H1 (cell line): ENCODE data around the gene CUL2. TPM values are rescaled to one million over a fixed set of nuclear protein-coding genes. Genes with fewer than 3 reads are reported as not detected.

Experiments used
- CTCF ChIA-PET: fragments of 300-600 bp; sonication (Branson Sonifier 250); formaldehyde crosslinking; loops from one replicate; lab custom pipeline; 2021; ENCODE audit not compliant: partially characterized antibody; lab: Charles Lee
- POLR2A ChIA-PET: fragments of 300-600 bp; sonication (Branson Sonifier 250); formaldehyde crosslinking; loops from one replicate; lab custom pipeline; 2021; ENCODE audit warnings: inconsistent platforms; ENCODE audit not compliant: partially characterized antibody; lab: Charles Lee
- DNase-seq, 2 experiments: peaks; one replicate each; pipeline versions ENCODE4 v3.0.0 to v3.0.0-alpha.2; 2010 to 2022; ENCODE audit warnings: low spot score in 2 of 2, low read depth in 1 of 2, mixed read lengths in 1 of 2
- FAIRE-seq: peaks from 2 replicates; lab custom pipeline; 2011; peaks lifted over from hg19 to GRCh38; lab: Jason Lieb, UNC
- H2AFZ ChIP-seq: 2 replicates; pipeline ENCODE4 v1.8.1; 2012; ENCODE audit warnings: low read length, inconsistent platforms
- H2AK5ac ChIP-seq: 2 replicates; pipeline ENCODE4 v1.6.1; 2013; ENCODE audit warnings: low read depth, low read length
- H2BK120ac ChIP-seq: replicated peaks from 2 replicates; pipeline ENCODE3; 2013; ENCODE audit warnings: low read depth, low read length, inconsistent platforms
- H2BK12ac ChIP-seq: 2 replicates; pipeline ENCODE4 v1.6.1; 2013; ENCODE audit warnings: low read depth, low read length
- H2BK15ac ChIP-seq: 2 replicates; pipeline ENCODE4 v1.6.1; 2013; ENCODE audit warnings: low read length
- H2BK20ac ChIP-seq: 2 replicates; pipeline ENCODE4 v1.6.1; 2013; ENCODE audit warnings: low read length
- H2BK5ac ChIP-seq: 2 replicates; pipeline ENCODE4 v1.6.1; 2013; ENCODE audit warnings: low read depth, low read length
- H3K14ac ChIP-seq: 2 replicates; pipeline ENCODE4 v1.6.1; 2013; ENCODE audit warnings: inconsistent platforms; ENCODE audit not compliant: insufficient read length
- H3K18ac ChIP-seq: 2 replicates; pipeline ENCODE4 v1.6.1; 2013; ENCODE audit warnings: low read length; ENCODE audit errors: extremely low read depth
- H3K23ac ChIP-seq: 2 replicates; pipeline ENCODE4 v1.6.1; 2013; ENCODE audit warnings: inconsistent platforms; ENCODE audit not compliant: insufficient read length
- H3K23me2 ChIP-seq: 2 replicates; pipeline ENCODE4 v1.6.1; 2013; ENCODE audit warnings: low read depth, low read length
- H3K27ac ChIP-seq: 2 replicates; pipeline ENCODE4 v1.6.1; 2011; ENCODE audit warnings: low read depth, low read length, inconsistent platforms
- H3K27me3 ChIP-seq, 4 experiments: replicated peaks in 1 of 4; 1 replicate in 1 of 4; 2 replicates in 3 of 4; pipeline versions ENCODE4 v1.6.1 to v1.8.1; 2011 to 2013; ENCODE audit warnings: low read length in 3 of 4, mild to moderate bottlenecking in 3 of 4, inconsistent platforms in 2 of 4, mixed read lengths in 2 of 4, moderate library complexity in 1 of 4; ENCODE audit not compliant: control insufficient read depth in 3 of 4, insufficient read depth in 3 of 4; ENCODE audit errors: extremely low read depth in 1 of 4
- H3K36me3 ChIP-seq, 4 experiments: 2 replicates each; pipeline versions ENCODE4 v1.6.1 to v1.8.1; 2011 to 2013; ENCODE audit warnings: mild to moderate bottlenecking in 4 of 4, low read length in 3 of 4, moderate library complexity in 2 of 4, control low read depth in 1 of 4, inconsistent platforms in 1 of 4; ENCODE audit not compliant: insufficient read depth in 4 of 4, control insufficient read depth in 2 of 4
- H3K4ac ChIP-seq: replicated peaks from 2 replicates; pipeline ENCODE3; 2013; ENCODE audit warnings: low read length, low read depth, mixed read lengths, inconsistent platforms; ENCODE audit not compliant: insufficient read length
- H3K4me1 ChIP-seq, 4 experiments: replicated peaks in 1 of 4; 1 replicate in 1 of 4; 2 replicates in 3 of 4; pipeline versions ENCODE4 v1.6.1 to v1.8.1; 2011 to 2013; ENCODE audit warnings: low read length in 3 of 4, inconsistent platforms in 2 of 4, mixed read lengths in 1 of 4; ENCODE audit not compliant: insufficient read depth in 4 of 4, control insufficient read depth in 3 of 4
- H3K4me2 ChIP-seq, 2 experiments: 2 replicates each; pipeline versions ENCODE4 v1.6.1 to v1.8.1; 2011 to 2013; ENCODE audit warnings: low read depth in 2 of 2, low read length in 2 of 2, control low read depth in 1 of 2, inconsistent platforms in 1 of 2, mild to moderate bottlenecking in 1 of 2; ENCODE audit not compliant: insufficient read depth in 1 of 2
- H3K4me3 ChIP-seq, 4 experiments: fragments of 200-600, 300-600 bp in 1 of 4; sonication (generic), shearing (Covaris generic), sonication (Bioruptor Twin) in 1 of 4; 2 replicates each; pipeline versions ENCODE4 v1.5.1 to v1.8.1; 2011 to 2016; ENCODE audit warnings: low read length in 4 of 4, low read depth in 3 of 4, control low read depth in 2 of 4, inconsistent platforms in 2 of 4, mild to moderate bottlenecking in 2 of 4, mixed read lengths in 1 of 4, moderate library complexity in 1 of 4; ENCODE audit not compliant: insufficient read depth in 2 of 4; ENCODE audit errors: extremely low read depth in 1 of 4
- H3K56ac ChIP-seq: replicated peaks from 2 replicates; pipeline ENCODE3; 2013; ENCODE audit warnings: low read depth, mild to moderate bottlenecking, mixed read lengths, low read length, inconsistent platforms; ENCODE audit not compliant: insufficient read length
- H3K79me1 ChIP-seq: 2 replicates; pipeline ENCODE4 v1.6.1; 2013; ENCODE audit warnings: low read depth, low read length, control low read depth
- H3K79me2 ChIP-seq, 2 experiments: 2 replicates each; pipeline versions ENCODE4 v1.6.1 to v1.8.1; 2012 to 2013; ENCODE audit warnings: low read length in 2 of 2, mild to moderate bottlenecking in 2 of 2, inconsistent platforms in 1 of 2; ENCODE audit not compliant: insufficient read depth in 2 of 2, control insufficient read depth in 1 of 2
- H3K9ac ChIP-seq, 4 experiments: replicated peaks in 1 of 4; 1 replicate in 1 of 4; 2 replicates in 3 of 4; pipeline versions ENCODE4 v1.6.1 to v1.8.1; 2011 to 2013; ENCODE audit warnings: low read depth in 3 of 4, low read length in 3 of 4, control low read depth in 2 of 4, mild to moderate bottlenecking in 2 of 4, moderate library complexity in 2 of 4, inconsistent platforms in 1 of 4; ENCODE audit errors: extremely low read depth in 1 of 4
- H3K9me3 ChIP-seq, 2 experiments: 2 replicates each; pipeline versions ENCODE4 v1.6.1 to v1.8.1; 2012 to 2013; ENCODE audit warnings: mild to moderate bottlenecking in 2 of 2, moderate library complexity in 2 of 2, control low read depth in 1 of 2, inconsistent platforms in 1 of 2, low read depth in 1 of 2, low read length in 1 of 2, mixed read lengths in 1 of 2; ENCODE audit not compliant: insufficient read depth in 2 of 2
- H4K20me1 ChIP-seq, 2 experiments: replicated peaks in 1 of 2; 2 replicates each; pipeline versions ENCODE3 to v1.8.1; 2011 to 2013; ENCODE audit warnings: inconsistent platforms in 2 of 2, low read length in 2 of 2, mild to moderate bottlenecking in 1 of 2; ENCODE audit not compliant: insufficient read depth in 2 of 2, control insufficient read depth in 1 of 2
- H4K5ac ChIP-seq: 2 replicates; pipeline ENCODE4 v1.6.1; 2013; ENCODE audit warnings: low read length, low read depth, mixed read lengths, inconsistent platforms; ENCODE audit not compliant: insufficient read length
- H4K8ac ChIP-seq: 2 replicates; pipeline ENCODE4 v1.8.0; 2013; ENCODE audit warnings: mild to moderate bottlenecking, moderate library complexity, low read length, inconsistent platforms; ENCODE audit not compliant: insufficient read depth; ENCODE audit errors: extremely low read depth
- H4K91ac ChIP-seq: replicated peaks from 2 replicates; pipeline ENCODE3; 2013; ENCODE audit warnings: low read length, mixed read lengths, inconsistent platforms; ENCODE audit not compliant: insufficient read length
- ASH2L ChIP-seq: fragments of 200-600, 300-600 bp; sonication (generic); IDR thresholded peaks from one replicate; pipeline ENCODE4 v1.7.1; 2017; ENCODE audit warnings: low read length
- CBX8 ChIP-seq: fragments of 300-800, 300-1000 bp; sonication (generic); IDR thresholded peaks from 2 replicates; pipeline ENCODE4 v1.7.1; 2016; ENCODE audit warnings: low read depth, low read length, borderline replicate concordance
- EGR1 ChIP-seq: IDR thresholded peaks from 2 replicates; pipeline ENCODE4 v1.6.1; 2011; ENCODE audit warnings: low read depth, low read length, borderline replicate concordance
- EZH2 ChIP-seq: fragments of 200-600 bp; sonication (generic); IDR thresholded peaks from 2 replicates; pipeline ENCODE4 v1.7.1; 2012; ENCODE audit warnings: low read depth, mild to moderate bottlenecking, moderate library complexity, low read length, inconsistent platforms; ENCODE audit not compliant: severe bottlenecking
- KDM1A ChIP-seq: fragments of 200-600, 300-600 bp; sonication (generic); IDR thresholded peaks from 2 replicates; pipeline ENCODE4 v1.7.1; 2016; ENCODE audit warnings: mild to moderate bottlenecking, low read length, borderline replicate concordance
- KDM4A ChIP-seq: IDR thresholded peaks from one replicate; pipeline ENCODE4 v1.7.1; 2012; ENCODE audit warnings: low read depth, mild to moderate bottlenecking, moderate library complexity, low read length, inconsistent platforms; ENCODE audit not compliant: severe bottlenecking
- POU5F1 ChIP-seq: IDR thresholded peaks from 2 replicates; pipeline ENCODE4 v1.6.1; 2011; ENCODE audit warnings: low read depth, mild to moderate bottlenecking, low read length, moderate library complexity
- RNF2 ChIP-seq: fragments of 200-900, 300-1000 bp; sonication (generic); IDR thresholded peaks from 2 replicates; pipeline ENCODE4 v1.7.1; 2016; ENCODE audit warnings: borderline replicate concordance, low read depth, mild to moderate bottlenecking, antibody characterized with exemption, low read length; ENCODE audit not compliant: poor library complexity, severe bottlenecking; ENCODE audit errors: missing control alignments
- WGBS, 2 experiments: shearing (Covaris generic) in 1 of 2; methylation state at CpG; one replicate each; pipeline versions ENCODE4 v1.1.6 to v1.1.7; 2013 to 2015; ENCODE audit warnings: low lambda C conversion rate in 2 of 2, mixed read lengths in 2 of 2, inconsistent platforms in 1 of 2, low coverage in 1 of 2, missing lambda C conversion rate in 1 of 2; ENCODE audit not compliant: insufficient replicate concordance in 2 of 2, insufficient coverage in 1 of 2, insufficient read length in 1 of 2; ENCODE audit errors: extremely low coverage in 1 of 2, missing lambda C conversion rate in 1 of 2; 5-methylcytosine and 5-hydroxymethylcytosine counted together
- polyA plus RNA-seq, 7 experiments: library from polyadenylated mRNA; depleted of rRNA in 3 of 7; stranded (reverse) in 5 of 7; unstranded in 2 of 7; fragments of >200 nt in 5 of 7; fragments of 200-250 nt in 2 of 7; gene quantifications; 1 replicate in 5 of 7; 2 replicates in 1 of 7; 4 replicates in 1 of 7; pipeline versions ENCODE4 v1.2.1 to v1.2.3, GENCODE V29; 2011 to 2013; ENCODE audit warnings: missing spikeins in 2 of 7, mixed read lengths in 2 of 7
- total RNA-seq: library from RNA; stranded (reverse); fragmentation: NEBNext Ultra II Directional; extraction: Animal tissue kit (Norgen Biotek cat#: 25700); gene quantifications from 2 replicates; pipeline ENCODE4 v1.2.1, GENCODE V29; 2021
- TF ChIP-seq, protein P1 (sequence below): IDR thresholded peaks from 2 replicates; pipeline ENCODE4 v1.6.1; 2011; ENCODE audit warnings: low read depth, mild to moderate bottlenecking, low read length; ENCODE audit not compliant: insufficient read depth
- TF ChIP-seq, protein P2 (sequence below): IDR thresholded peaks from 2 replicates; pipeline ENCODE4 v1.6.1; 2011; ENCODE audit warnings: low read length, improper control_type of control experiment

The CUL2 gene
- total and polyA plus RNA-seq, 2 of the 8 experiments (the other 6 are each of a cell fraction or from before 2014, with no cell fraction given), result 10.2 to 43.1 TPM

DNA sequence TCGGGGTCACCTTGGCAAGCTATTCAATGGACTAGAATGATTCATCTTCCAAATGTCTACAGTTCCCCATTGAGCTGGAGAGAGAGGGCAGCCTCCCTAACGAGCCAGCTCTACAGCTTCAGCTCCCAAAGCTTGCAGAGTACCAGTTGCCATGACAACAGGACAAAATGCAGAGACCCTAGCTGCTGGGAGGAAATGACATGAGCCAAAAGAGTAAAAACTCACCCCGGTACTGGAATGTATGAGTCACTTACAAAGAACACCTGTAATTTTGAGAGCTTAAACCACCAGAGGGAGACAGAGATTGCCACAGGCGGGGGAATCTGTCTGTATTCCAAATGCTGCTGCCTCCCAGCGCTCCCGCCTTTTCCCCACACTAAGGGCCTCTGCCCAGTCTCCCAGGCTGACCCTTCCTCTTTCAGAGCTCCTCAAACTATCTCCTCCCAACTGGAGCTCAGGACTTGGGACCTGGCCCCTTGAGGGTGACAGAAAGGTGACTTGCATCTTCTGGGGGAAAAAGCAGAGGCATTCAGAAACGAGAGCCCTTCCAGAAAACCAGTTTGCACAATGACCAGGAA, 95.5 kb downstream of the CUL2 start:
- Histone ChIP-seq H2BK12ac (no peak overlapping the region), H2AK5ac (no peak overlapping the region), H2BK20ac (no peak overlapping the region), H2BK5ac (no peak overlapping the region), H2BK120ac (no peak overlapping the region), H2BK15ac (no peak overlapping the region), H3K79me1 (no peaks in the 10 kb centered on the region), H3K18ac (no peak overlapping the region; the same call in 1 of the 2 replicates), H3K36me3 (no peaks in the 10 kb centered on the region), H4K20me1 (no peaks in the 10 kb centered on the region), H2AFZ (0 out of 2 replicates have a peak overlapping the region, but pooled peaks have one; percentile 28), H3K23ac (no peak overlapping the region), H3K4me3 (no peak overlapping the region), H4K91ac (no peak overlapping the region), H4K5ac (no peak overlapping the region), H3K4me1 (peaks cover 2 to 10% (median 5%) of the 10 kb centered on the region in 4 experiments; a peak in 4 of 7 replicates), H3K27ac (no peak overlapping the region), H3K27me3 (no peaks in the 10 kb centered on the region; a peak in 1 of 7 replicates), H3K79me2 (no peaks in the 10 kb centered on the region), H3K56ac (no peak overlapping the region), H3K4ac (no peak overlapping the region), H3K4me2 (no peak overlapping the region), H4K8ac (no peak overlapping the region), H3K14ac (no peak overlapping the region), H3K23me2 (no peaks in the 10 kb centered on the region; the same call in 1 of the 2 replicates), H3K9me3 (no peaks in the 10 kb centered on the region), H3K9ac (no peak overlapping the region)
- ChIA-PET CTCF (interaction anchor here (0.6 to 5.2 kb wide), 61 partner anchors 9 to 640 kb away, joined by 3 to 35 read pairs (median 4); partner anchors contain the start of genes CREM, CUL2 and PARD3), POLR2A (interaction anchor here (1.1 kb wide), 1 partner anchor 14 kb away, joined by 4 read pairs; no protein-coding TSS in a partner anchor)
- DNase-seq (peak; percentile 75 to 77), FAIRE-seq (peak; percentile 75)
- 31% methylated on average over 7 of the region's 7 CpGs; no CpG with 5 or more reads in 1 of the 2 experiments for WGBS, 2 experiments
- TF ChIP-seq RNF2 (no peak), KDM1A (no peak), KDM4A (no peak), POU5F1 (no peak), EGR1 (no peak), ASH2L (no peak), EZH2 (no peak), CBX8 (no peak)
- TF ChIP-seq, protein P1, sequence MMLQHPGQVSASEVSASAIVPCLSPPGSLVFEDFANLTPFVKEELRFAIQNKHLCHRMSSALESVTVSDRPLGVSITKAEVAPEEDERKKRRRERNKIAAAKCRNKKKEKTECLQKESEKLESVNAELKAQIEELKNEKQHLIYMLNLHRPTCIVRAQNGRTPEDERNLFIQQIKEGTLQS, result peak; percentile 79
- TF ChIP-seq, protein P2, sequence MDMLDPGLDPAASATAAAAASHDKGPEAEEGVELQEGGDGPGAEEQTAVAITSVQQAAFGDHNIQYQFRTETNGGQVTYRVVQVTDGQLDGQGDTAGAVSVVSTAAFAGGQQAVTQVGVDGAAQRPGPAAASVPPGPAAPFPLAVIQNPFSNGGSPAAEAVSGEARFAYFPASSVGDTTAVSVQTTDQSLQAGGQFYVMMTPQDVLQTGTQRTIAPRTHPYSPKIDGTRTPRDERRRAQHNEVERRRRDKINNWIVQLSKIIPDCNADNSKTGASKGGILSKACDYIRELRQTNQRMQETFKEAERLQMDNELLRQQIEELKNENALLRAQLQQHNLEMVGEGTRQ, result no peak
